RPMI8226 (cell line): Measurements from ENCODE around the gene GNA15.

ENCODE experiments used
- DNase-seq: peaks from one replicate; pipeline ENCODE4 v3.0.0-alpha.2; 2015

Gene GNA15

GRCh38 chr19:3121821-3122511 lies 13.9 kb upstream of the GNA15 start:
- no peak for DNase-seq

- DNase-seq, result no peak
Observed at GRCh38 chr19:3122512-3122870, 13.3 kb upstream of the GNA15 start.

GRCh38 chr19:3123088-3123721 lies 12.6 kb upstream of the GNA15 start:
- no peak for DNase-seq

- DNase-seq, result no peak
Observed at GRCh38 chr19:3123956-3124355, 11.9 kb upstream of the GNA15 start.

- DNase-seq, result peak; percentile 53
Observed at GRCh38 chr19:3124630-3125029, 11.2 kb upstream of the GNA15 start.

- peak; percentile 77 for DNase-seq
Observed at GRCh38 chr19:3125900-3126524, 9.8 kb upstream of the GNA15 start.

- peak; percentile 43 for DNase-seq
Observed at GRCh38 chr19:3129112-3129511, 6.7 kb upstream of the GNA15 start.

GRCh38 chr19:3131168-3131567 lies 4.7 kb upstream of the GNA15 start:
- DNase-seq, result no peak

GRCh38 chr19:3132971-3133792 lies 2.7 kb upstream of the GNA15 start:
- peak; percentile 91 for DNase-seq

- no peak for DNase-seq
Observed at GRCh38 chr19:3133793-3134116, 2.1 kb upstream of the GNA15 start.

- DNase-seq, result no peak
Observed at GRCh38 chr19:3136684-3137055, 837 bp downstream of the GNA15 start.

- no peak for DNase-seq
Observed at GRCh38 chr19:3137119-3137518, 1.3 kb downstream of the GNA15 start.

- no peak for DNase-seq
Observed at GRCh38 chr19:3138268-3138667, 2.4 kb downstream of the GNA15 start.

GRCh38 chr19:3140667-3141038 lies 4.8 kb downstream of the GNA15 start:
- DNase-seq, result no peak

GRCh38 chr19:3142292-3142670 lies 6.4 kb downstream of the GNA15 start:
- peak; percentile 34 for DNase-seq

- no peak for DNase-seq
Observed at GRCh38 chr19:3142781-3143337, 7.0 kb downstream of the GNA15 start.

- peak; percentile 78 for DNase-seq
Observed at GRCh38 chr19:3145909-3146676, 10.3 kb downstream of the GNA15 start.

- DNase-seq, result peak; percentile 51
Observed at GRCh38 chr19:3146677-3147100, 10.9 kb downstream of the GNA15 start.

GRCh38 chr19:3148503-3148902 lies 12.7 kb downstream of the GNA15 start:
- no peak for DNase-seq

- DNase-seq, result no peak
Observed at GRCh38 chr19:3149089-3149488, 13.3 kb downstream of the GNA15 start.

GRCh38 chr19:3149526-3150505 lies 14.0 kb downstream of the GNA15 start:
- no peak for DNase-seq
